Measurements from ENCODE around the gene PTPN3.

PTPN3 gene

GRCh38 chr9:109450346-109450745 lies 47.8 kb downstream of the PTPN3 start:
- DNase-seq, result no peak

DNA sequence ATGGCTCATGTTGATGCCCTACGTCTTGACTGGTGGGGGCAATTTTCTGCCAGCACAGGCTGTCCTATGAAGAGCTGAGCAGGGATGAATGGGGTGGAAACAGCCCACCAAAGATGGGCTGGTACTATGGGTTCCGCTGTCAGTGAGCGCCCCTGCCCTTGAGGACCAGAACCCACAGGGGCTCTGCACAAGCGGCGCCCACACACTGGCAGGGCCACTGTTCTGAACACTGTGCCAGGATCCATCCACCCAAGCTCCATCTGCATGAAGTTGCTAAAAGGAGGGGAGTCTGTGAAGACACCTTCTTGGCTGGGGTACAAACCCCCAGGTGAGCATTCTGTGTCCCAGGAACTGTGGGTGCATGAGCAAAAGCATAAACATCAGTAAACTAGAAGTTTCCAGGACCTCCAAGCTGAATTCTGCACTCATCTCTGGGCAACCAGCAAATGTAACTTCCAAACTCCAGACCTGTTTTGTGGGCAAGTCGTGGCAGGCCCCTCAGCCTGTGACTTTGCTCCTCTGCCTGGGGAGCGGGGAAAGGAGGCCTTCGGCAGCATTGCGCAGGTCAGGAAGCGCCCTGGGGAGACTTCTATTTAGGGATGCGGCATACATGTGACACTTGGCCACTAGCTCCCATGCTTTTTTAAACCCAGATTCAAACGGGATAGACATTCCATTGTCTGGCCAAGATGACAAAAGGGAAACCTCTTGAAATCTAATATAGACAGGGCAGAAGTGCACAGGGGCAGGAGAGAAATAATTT lies 48.9 kb downstream of the PTPN3 start:
- DNase-seq, result no peak

GRCh38 chr9:109448223-109448622 lies 49.9 kb downstream of the PTPN3 start:
- no peak for DNase-seq

DNA sequence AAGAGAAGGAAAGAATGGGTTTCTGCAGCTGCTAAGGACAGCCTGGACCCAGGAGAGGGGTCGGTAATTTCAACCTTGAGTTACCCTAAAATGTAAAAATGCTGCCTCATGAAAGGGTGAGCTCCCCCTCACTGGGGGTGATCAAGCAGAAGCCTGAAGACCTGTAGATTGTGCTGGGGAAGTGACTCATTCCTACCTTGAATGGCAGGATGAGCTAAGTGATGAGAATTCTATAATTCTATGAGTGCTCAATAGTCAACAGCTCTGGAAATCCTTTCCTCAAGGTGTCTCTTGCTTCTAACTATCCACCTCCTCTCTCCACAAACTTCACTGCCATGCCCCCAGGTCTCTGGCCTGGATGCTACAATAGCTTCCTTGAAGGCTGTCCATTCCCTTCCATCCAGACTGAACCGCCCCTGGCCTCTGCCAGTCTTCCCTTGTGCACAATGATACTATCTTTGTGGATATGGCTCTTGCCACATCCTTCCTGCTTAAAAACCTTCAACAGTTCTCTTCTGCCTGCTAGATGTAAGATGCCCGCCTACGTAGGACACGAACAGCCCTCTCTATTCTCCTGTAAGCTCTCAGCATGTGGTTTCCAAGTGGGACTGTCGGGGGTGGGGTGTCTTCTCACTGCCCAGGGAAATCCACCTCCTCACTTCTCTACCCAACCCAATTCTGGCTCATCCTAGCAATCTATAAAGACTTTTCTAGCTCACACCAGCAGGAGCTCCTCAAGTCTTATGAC lies 50.6 kb downstream of the PTPN3 start:
- DNase-seq, result no peak

- no peak for DNase-seq
These were observed 53.3 kb downstream of the PTPN3 start for GRCh38 chr9:109444771-109445320.

GRCh38 chr9:109442716-109443115 lies 55.4 kb downstream of the PTPN3 start:
- DNase-seq, result no peak

- DNase-seq, result no peak
These were observed 56.8 kb downstream of the PTPN3 start for GRCh38 chr9:109441296-109441695.

GRCh38 chr9:109440797-109441287 lies 57.3 kb downstream of the PTPN3 start:
- DNase-seq, result no peak

DNA sequence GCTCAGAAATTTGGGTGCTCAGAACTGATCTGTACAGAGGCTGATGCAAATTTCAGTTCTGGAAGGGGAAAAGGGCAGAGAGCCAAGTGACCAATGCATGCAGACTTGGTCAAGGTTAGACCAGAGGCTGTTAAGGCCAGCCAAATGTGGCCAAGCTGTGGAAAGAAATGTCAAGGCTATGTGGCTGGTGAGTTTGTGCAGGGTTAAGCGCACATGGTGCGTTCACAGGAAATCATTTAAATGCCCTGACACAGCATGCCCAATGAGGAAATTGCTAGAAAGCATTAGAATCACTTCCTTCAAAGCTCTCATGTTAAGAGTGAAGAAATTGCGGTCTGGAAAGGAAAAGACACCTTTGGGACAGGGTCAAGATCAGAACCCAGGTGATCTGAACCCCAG lies 58.0 kb downstream of the PTPN3 start:
- no peak for DNase-seq

DNA sequence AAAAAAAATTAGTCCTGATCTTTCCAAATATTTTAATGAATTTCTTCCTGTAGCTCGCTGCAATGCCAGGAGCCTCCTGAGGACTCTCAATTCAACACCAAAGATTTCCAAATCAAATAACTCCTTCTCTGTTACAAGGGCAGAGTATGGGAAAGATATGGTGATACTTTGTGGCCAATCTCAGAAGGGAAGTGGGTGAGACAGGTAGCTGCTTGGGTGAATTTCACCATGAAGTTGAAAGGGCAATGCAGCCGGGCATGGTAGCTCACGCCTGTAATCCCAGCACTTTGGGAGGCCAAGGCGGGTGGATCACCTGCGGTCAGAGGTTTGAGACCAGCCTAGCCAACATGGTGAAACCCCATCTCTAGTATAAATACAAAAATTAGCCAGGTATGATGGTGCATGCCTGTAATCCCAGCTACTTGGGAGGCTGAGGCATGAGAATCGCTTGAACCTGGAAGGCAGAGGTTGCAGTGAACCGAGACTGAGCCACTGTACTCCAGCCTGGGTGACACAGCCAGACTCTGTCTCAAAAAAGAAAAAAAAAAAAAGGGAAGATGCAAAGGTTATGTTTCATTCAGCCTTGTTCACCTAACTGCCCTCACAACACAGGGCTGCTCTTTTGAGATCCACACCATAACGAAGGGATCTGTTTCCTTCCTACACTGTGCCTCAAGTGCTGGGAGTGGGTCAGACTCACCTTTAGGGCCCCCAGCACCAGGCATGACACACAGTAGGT lies 58.6 kb downstream of the PTPN3 start:
- no peak for DNase-seq

GRCh38 chr9:109437286-109437685 lies 60.8 kb downstream of the PTPN3 start:
- DNase-seq, result no peak

GRCh38 chr9:109436071-109436470 lies 62.0 kb downstream of the PTPN3 start:
- DNase-seq, result no peak

- no peak for DNase-seq
These were observed 64.6 kb downstream of the PTPN3 start for GRCh38 chr9:109433476-109433875.

GRCh38 chr9:109430231-109430630 lies 67.9 kb downstream of the PTPN3 start:
- DNase-seq, result no peak

- no peak for DNase-seq
These were observed 69.3 kb downstream of the PTPN3 start for GRCh38 chr9:109428854-109429253.

- no peak for DNase-seq
These were observed 70.2 kb downstream of the PTPN3 start for GRCh38 chr9:109427886-109428285.

- DNase-seq, result no peak
These were observed 71.3 kb downstream of the PTPN3 start for GRCh38 chr9:109426626-109427402.

GRCh38 chr9:109424618-109425017 lies 73.5 kb downstream of the PTPN3 start:
- DNase-seq, result no peak

- no peak for DNase-seq
These were observed 74.2 kb downstream of the PTPN3 start for GRCh38 chr9:109423877-109424276.

GRCh38 chr9:109422641-109423040 lies 75.5 kb downstream of the PTPN3 start:
- no peak for DNase-seq

DNA sequence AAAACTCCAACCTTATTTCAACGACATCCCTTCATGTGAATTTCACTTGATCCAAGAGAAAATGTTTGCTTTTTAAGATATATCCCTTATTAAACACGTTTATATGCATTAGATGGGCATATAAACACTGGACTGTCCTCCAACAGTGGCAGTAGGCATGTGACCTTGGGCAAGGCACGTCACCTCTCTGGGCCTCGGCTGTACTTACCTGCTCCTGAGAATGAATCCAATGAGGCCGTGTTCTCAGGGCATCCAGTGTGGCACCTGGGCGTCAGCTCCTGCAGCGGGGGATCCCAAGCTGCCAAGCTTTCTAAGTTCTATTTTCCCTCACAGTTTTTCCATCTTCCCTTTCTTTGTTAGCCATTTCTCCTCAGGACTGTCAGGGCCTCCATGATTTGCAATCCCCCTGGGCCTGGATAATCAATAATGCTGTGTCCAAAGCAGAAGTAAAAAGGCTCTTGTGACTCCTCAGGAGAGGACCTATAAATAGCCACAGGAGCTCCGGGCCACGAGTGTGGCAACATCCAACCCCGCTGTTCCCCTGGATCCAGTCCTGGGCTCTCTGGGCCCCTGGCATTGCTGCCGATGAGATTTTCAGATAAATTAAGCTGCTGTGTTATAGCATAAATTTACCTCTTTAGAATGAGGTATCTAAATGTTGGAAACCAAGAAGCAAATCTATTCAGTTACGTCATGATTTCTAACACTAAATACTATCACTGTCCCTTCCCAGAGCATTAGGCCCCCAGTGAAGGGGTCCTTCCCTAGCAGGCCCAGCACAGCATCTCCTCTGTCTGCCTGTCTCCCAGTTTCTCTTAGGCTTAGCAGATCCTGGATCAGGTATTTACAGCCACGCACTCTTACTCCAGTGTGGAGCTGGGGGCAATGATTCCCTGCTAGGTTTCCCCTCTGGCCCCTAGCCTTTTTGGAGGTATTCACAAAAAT lies 76.8 kb downstream of the PTPN3 start:
- no peak for DNase-seq

Data from activated gamma-delta T cell treated with Interleukin-2 at 50 U/mL for 16 hours (primary cell).